Spinal cord (tissue), 10 donors: ENCODE data around the gene PLEKHM2. TPM values are rescaled to one million over a fixed set of nuclear protein-coding genes. Genes with fewer than 3 reads are reported as not detected.

Source experiments
- DNase-seq, 6 donors: peaks; one replicate each; pipeline versions ENCODE4 v3.0.0 to v3.0.0-alpha.2; 2013 to 2015; ENCODE audit warnings: low spot score in 6 of 6, low read depth in 4 of 6
- H3K27ac ChIP-seq: one replicate; pipeline ENCODE4 v1.5.1; 2013; ENCODE audit warnings: low read depth, low read length, control low read depth
- H3K27me3 ChIP-seq: one replicate; pipeline ENCODE4 v1.6.1; 2013; ENCODE audit warnings: low read length; ENCODE audit not compliant: control insufficient read depth, insufficient read depth
- H3K36me3 ChIP-seq: one replicate; pipeline ENCODE4 v1.6.1; 2013; ENCODE audit warnings: low read length; ENCODE audit not compliant: control insufficient read depth, insufficient read depth
- H3K4me1 ChIP-seq: one replicate; pipeline ENCODE4 v1.6.1; 2013; ENCODE audit warnings: low read length; ENCODE audit not compliant: control insufficient read depth, insufficient read depth
- H3K4me3 ChIP-seq: one replicate; pipeline ENCODE4 v1.5.1; 2013; ENCODE audit warnings: low read depth, low read length, control low read depth
- H3K9me3 ChIP-seq: one replicate; pipeline ENCODE4 v1.6.1; 2013; ENCODE audit warnings: low read length; ENCODE audit not compliant: control insufficient read depth, insufficient read depth
- WGBS: methylation state at CpG from one replicate; pipeline ENCODE4 v1.1.5; 2013; ENCODE audit warnings: missing lambda C conversion rate; ENCODE audit not compliant: insufficient coverage; 5-methylcytosine and 5-hydroxymethylcytosine counted together
- polyA plus RNA-seq, 2 donors: library from polyadenylated mRNA; unstranded; fragments of 120-200 nt; gene quantifications; one replicate each; pipeline ENCODE4 v1.2.1, GENCODE V29; 2013; ENCODE audit not compliant: insufficient read length in 2 of 2
- total RNA-seq, 2 donors: library from RNA; depleted of rRNA in 1 of 2; stranded (reverse); fragments of 120-200 nt in 1 of 2; fragments of >200 nt in 1 of 2; gene quantifications; one replicate each; pipeline versions ENCODE4 v1.2.3 to v1.2.4, GENCODE V29; 2013 to 2014
- donor health status: healthy.

PLEKHM2 gene
- total and polyA plus RNA-seq, 4 donors, result 27.5 to 66.8 (median 51.1) TPM

DNA sequence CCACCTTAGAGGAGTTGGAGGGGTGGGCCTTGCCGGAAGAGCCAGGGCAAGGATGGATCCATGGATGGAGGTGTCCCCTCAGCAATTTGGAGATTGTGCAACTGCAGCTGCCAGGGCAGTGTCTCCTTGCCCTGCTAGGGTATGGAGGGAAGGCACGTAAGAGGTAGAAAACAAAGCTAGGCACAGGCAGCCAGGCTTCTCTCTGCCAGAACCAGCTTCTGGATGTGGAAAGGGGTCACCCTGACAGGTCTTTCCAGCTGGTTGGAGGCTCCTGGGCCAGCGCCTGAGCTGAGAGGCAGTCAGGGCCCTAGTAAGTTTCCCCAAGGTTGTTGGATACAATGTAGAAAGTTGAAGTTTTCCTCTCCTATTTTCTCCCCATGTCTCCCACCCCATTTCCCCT, 36.7 kb downstream of the PLEKHM2 start:
- Histone ChIP-seq H3K4me3 (no peak overlapping the region), H3K36me3 (peaks cover 85% of the 10 kb centered on the region), H3K4me1 (no peaks in the 10 kb centered on the region), H3K9me3 (no peaks in the 10 kb centered on the region), H3K27me3 (no peaks in the 10 kb centered on the region), H3K27ac (no peak overlapping the region)
- 100% methylated on average over 2 of the region's 3 CpGs for WGBS
- DNase-seq, result no peak

DNA sequence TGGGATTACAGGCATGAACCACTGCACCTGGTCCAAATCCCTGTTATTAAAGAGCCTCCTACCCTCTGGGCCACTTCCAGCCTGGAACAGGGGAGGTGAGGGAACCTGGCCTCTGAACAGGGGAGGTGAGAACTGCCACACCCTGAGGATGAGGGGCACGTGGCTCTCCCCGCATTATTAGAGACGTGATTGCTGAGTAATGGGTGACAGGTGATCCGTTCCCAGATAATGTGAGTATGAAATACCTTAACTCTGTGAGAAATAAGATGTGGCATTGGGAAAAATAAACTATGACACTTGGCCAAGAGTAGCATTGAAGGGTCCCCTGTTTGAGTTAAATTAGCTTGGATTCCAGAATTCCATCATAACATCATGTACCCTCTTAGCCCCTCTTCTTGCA, 38.3 kb downstream of the PLEKHM2 start:
- no peak for DNase-seq
- Histone ChIP-seq H3K9me3 (no peaks in the 10 kb centered on the region), H3K27ac (no peak overlapping the region), H3K4me3 (no peak overlapping the region), H3K36me3 (peaks cover 85% of the 10 kb centered on the region), H3K4me1 (no peaks in the 10 kb centered on the region), H3K27me3 (no peaks in the 10 kb centered on the region)
- no CpG with 5 or more reads among the region's 4 CpGs for WGBS

DNA sequence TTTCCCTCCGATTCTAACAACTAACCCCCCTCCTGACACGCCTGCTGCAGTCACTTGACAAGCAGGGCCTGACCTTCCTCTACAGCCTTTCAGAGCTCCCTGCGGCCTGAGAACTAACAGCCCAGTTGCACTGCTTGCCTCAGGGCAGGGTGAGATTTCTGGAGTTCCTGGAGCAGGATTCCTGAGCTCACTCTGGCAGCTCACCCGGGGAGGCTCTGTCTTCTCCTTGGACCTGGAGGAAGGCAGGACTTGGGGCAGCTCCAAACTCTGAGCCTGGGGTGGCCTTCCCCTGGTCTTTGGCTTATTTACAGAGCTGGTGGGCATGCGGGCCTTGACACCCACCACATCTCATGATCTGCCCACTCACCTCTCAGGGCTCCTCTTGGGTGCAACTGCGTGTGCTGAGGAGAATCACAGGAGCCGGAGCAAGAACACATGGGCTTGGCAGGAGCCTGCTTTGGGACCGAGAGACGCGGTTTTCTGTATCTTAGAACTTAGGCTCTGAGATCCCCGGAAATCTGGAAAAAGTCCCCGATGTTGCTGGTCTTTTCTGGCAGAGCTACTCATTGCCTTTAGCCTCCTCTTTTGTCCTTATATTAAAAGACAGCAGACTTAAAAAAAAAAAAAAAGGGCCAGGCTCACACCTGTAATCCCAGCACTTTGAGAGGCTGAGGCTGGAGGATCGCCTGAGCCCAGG, 38.9 kb downstream of the PLEKHM2 start:
- Histone ChIP-seq H3K4me3 (no peak overlapping the region), H3K27ac (no peak overlapping the region), H3K36me3 (peaks cover 85% of the 10 kb centered on the region), H3K27me3 (no peaks in the 10 kb centered on the region), H3K4me1 (no peaks in the 10 kb centered on the region), H3K9me3 (no peaks in the 10 kb centered on the region)
- WGBS, result 94% methylated on average over 11 of the region's 13 CpGs
- no peak for DNase-seq

DNA sequence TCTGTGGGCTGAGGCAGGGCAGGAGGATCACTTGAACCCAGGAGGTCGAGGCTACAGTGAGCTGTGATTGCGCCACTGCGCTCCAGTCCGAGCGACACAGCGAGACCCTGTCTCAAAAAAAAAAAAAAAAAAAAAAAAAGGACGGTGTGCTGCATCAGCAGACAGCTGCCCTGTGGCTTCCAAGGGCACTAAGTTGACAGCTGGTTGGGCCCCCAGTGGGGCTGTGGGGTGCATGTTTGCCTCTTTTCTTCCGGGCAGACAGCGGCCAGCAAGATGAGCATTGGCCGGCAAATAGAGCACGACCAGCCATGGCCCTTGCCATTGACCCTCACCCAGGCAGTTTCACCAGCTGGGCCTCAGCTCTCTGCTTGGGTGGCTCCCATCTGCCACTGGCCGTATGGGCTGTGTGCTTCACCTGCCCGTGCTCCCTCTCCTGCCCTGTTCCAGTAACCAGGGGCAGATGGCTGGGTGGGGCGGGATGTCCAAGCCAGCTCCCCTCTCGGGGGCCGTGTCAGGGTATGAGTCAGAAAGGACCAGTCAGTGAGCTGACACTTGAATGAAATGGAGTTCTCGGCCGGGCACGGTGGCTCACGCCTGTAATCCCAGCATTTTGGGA, 39.6 kb downstream of the PLEKHM2 start:
- 89% methylated on average over 14 of the region's 20 CpGs for WGBS

DNA sequence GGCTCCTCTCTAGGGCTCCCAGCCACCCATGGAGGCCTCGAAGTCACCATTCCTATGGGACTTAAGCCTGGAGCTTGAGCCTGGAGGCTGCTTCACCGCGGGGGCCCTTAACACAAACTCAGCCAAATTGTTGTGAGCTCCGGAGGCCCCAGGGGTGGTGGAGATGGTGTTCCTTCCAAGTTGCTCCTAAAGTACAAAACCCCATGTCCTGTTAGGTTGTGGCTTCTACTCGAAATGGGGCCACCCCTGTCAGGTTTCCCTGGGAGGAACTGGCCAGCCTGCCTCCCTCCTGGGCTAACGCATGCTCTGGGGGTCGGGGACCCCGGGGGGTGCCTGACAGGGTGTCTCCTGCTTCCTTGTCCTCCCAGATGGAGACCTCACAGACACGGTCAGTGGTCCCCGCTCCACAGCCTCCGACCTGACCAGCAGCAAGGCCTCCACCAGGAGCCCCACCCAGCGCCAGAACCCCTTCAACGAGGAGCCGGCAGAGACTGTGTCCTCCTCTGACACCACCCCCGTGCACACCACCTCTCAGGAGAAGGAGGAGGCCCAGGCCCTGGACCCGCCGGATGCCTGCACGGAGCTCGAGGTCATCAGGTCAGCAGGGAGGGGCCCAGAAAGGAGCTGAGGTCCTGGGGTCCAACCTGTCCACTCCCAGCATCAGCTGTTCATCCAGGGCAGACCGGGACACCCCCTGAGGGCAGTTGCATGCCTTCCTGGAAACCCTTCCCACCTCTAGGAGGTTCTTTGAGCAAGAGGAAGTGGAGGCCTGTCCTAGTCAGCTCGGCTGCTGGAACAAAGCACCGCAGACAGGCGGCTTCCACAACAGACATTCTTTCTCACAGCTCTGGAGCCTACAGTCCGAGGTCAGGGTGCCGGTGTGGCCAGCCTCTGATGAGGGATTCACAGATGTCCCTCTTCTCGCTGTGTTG, 41.1 kb downstream of the PLEKHM2 start:
- H3K9me3 ChIP-seq, result no peaks in the 10 kb centered on the region
- no peak for DNase-seq
- H3K36me3 ChIP-seq, result peaks cover 91% of the 10 kb centered on the region
- WGBS, result 84% methylated on average over 18 of the region's 26 CpGs
- H3K27me3 ChIP-seq, result no peaks in the 10 kb centered on the region
- H3K27ac ChIP-seq, result no peak overlapping the region
- H3K4me1 ChIP-seq, result no peaks in the 10 kb centered on the region
- no peak overlapping the region for H3K4me3 ChIP-seq

More for the DNA sequence above, 39.6 kb downstream of the PLEKHM2 start:
- H3K4me1 ChIP-seq, result no peaks in the 10 kb centered on the region
- H3K36me3 ChIP-seq, result peaks cover 89% of the 10 kb centered on the region
- no peak overlapping the region for H3K27ac ChIP-seq
- DNase-seq, result no peak
- no peaks in the 10 kb centered on the region for H3K9me3 ChIP-seq
- no peak overlapping the region for H3K4me3 ChIP-seq
- H3K27me3 ChIP-seq, result no peaks in the 10 kb centered on the region

DNA sequence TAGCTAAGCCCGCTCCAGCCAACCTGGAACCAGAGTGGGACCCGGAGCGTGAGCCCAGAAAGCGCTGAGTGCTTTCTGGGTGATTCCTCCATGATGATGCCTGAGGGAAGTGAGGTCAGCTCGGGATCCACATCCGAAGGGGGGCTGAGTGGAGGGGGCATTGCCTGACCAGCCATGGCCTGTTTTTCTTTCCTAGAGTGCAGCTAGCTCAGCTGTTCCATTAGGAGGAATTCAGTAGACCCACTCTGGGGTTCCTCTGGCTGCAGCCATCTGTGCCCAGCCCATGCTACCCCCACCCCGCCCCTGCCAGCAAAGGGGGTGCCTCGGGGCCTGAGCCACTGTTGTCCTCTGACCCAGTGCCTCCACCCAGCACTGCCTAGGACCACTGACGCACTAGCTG, 42.4 kb downstream of the PLEKHM2 start:
- H3K27me3 ChIP-seq, result no peaks in the 10 kb centered on the region
- peaks cover 93% of the 10 kb centered on the region for H3K36me3 ChIP-seq
- H3K27ac ChIP-seq, result no peak overlapping the region
- WGBS, result 96% methylated on average over 9 of the region's 9 CpGs
- no peaks in the 10 kb centered on the region for H3K9me3 ChIP-seq
- no peaks in the 10 kb centered on the region for H3K4me1 ChIP-seq
- H3K4me3 ChIP-seq, result no peak overlapping the region
- no peak for DNase-seq

DNA sequence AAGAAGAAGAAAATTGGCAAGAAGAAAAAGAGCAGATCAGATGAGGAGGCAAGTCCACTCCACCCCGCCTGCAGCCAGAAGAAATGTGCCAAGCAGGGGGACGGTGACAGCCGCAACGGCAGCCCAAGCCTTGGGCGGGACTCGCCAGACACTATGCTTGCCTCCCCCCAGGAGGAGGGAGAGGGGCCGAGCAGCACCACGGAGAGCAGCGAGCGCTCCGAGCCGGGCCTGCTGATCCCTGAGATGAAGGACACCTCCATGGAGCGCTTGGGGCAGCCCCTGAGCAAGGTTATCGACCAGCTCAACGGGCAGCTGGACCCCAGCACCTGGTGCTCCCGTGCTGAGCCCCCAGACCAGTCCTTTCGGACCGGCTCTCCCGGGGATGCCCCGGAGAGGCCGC, 42.9 kb downstream of the PLEKHM2 start:
- no peak overlapping the region for H3K4me3 ChIP-seq
- H3K9me3 ChIP-seq, result no peaks in the 10 kb centered on the region
- 83% methylated on average over 21 of the region's 21 CpGs for WGBS
- peaks cover 95% of the 10 kb centered on the region for H3K36me3 ChIP-seq
- H3K27ac ChIP-seq, result no peak overlapping the region
- no peaks in the 10 kb centered on the region for H3K27me3 ChIP-seq
- no peaks in the 10 kb centered on the region for H3K4me1 ChIP-seq
- no peak for DNase-seq

DNA sequence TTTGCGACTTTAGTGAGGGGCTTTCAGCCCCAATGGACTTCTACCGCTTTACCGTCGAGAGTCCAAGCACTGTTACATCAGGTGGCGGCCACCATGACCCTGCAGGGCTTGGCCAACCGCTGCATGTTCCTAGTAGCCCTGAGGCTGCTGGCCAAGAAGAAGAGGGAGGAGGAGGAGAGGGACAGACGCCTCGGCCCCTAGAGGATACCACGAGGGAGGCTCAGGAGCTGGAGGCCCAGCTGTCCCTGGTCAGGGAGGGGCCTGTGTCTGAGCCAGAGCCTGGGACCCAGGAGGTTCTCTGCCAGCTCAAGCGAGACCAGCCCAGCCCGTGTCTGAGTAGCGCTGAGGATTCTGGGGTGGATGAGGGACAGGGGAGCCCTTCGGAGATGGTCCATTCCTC, 43.3 kb downstream of the PLEKHM2 start:
- no peak overlapping the region for H3K4me3 ChIP-seq
- H3K36me3 ChIP-seq, result peaks cover 99% of the 10 kb centered on the region
- H3K9me3 ChIP-seq, result no peaks in the 10 kb centered on the region
- no peak overlapping the region for H3K27ac ChIP-seq
- no peak for DNase-seq
- H3K27me3 ChIP-seq, result no peaks in the 10 kb centered on the region
- 79% methylated on average over 13 of the region's 13 CpGs for WGBS
- no peaks in the 10 kb centered on the region for H3K4me1 ChIP-seq

DNA sequence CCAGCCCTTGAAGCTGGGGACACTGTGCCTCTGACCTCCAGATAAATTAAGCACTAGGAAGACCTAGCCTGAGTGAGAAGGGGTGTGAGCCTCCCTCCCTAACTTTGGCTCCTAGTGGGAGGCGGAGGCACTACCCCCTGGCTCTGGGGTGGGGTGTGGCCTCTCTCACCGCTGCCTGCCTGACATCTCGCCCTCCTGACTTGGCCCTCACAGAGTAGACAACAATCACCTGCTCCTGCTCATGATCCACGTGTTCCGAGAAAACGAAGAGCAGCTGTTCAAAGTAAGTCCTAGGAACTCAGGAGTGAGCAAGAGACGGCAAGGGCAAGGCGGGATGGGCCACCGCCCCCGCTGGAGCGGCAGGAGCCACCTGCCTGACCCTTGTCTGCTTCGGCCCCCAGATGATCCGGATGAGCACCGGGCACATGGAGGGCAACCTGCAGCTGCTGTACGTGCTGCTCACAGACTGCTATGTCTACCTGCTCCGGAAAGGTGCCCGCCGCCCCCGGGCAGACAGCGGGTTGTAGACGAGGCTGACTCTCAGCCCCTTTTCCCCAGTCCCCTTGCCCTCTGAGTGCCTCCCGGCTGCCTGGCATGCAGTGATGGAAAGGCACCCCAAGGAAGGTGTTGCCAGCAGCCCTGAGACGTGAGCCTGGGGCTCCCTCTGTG, 43.9 kb downstream of the PLEKHM2 start:
- Histone ChIP-seq H3K4me3 (no peak overlapping the region), H3K9me3 (no peaks in the 10 kb centered on the region), H3K27me3 (no peaks in the 10 kb centered on the region), H3K27ac (no peak overlapping the region), H3K4me1 (no peaks in the 10 kb centered on the region), H3K36me3 (peaks cover 100% of the 10 kb centered on the region)
- DNase-seq, result no peak
- WGBS, result 93% methylated on average over 23 of the region's 23 CpGs
